CD14-positive monocyte (primary cell): ENCODE results near the gene CTNND2. TPM values are rescaled to one million over a fixed set of nuclear protein-coding genes. Genes with fewer than 3 reads are reported as not detected.

Experiments
- DNase-seq, 3 donors: peaks; one replicate each; pipeline ENCODE4 v3.0.0-alpha.2; 2011 to 2022
- H2AFZ ChIP-seq: 2 replicates; pipeline ENCODE4 v1.6.0; 2012; ENCODE audit warnings: mild to moderate bottlenecking, low read depth, low read length, inconsistent platforms; ENCODE audit not compliant: insufficient read depth, poor library complexity, severe bottlenecking
- H3K27ac ChIP-seq, 2 donors: 1 replicate in 1 of 2; 2 replicates in 1 of 2; pipeline ENCODE4 v1.5.1; 2012 to 2013; ENCODE audit warnings: low read length in 2 of 2, control low read depth in 1 of 2, inconsistent platforms in 1 of 2, low read depth in 1 of 2, mild to moderate bottlenecking in 1 of 2
- H3K27me3 ChIP-seq, 2 donors: one replicate each; pipeline versions ENCODE4 v1.6.0 to v1.6.1; 2011 to 2013; ENCODE audit warnings: low read length in 2 of 2; ENCODE audit not compliant: control insufficient read depth in 2 of 2, insufficient read depth in 2 of 2
- H3K36me3 ChIP-seq, 2 donors: replicated peaks in 1 of 2; 1 replicate in 1 of 2; 2 replicates in 1 of 2; pipeline versions ENCODE4 v1.5.1 to v1.6.1; 2012 to 2013; ENCODE audit warnings: low read length in 2 of 2, control low read depth in 1 of 2, inconsistent platforms in 1 of 2, mild to moderate bottlenecking in 1 of 2; ENCODE audit not compliant: insufficient read depth in 2 of 2, control insufficient read depth in 1 of 2
- H3K4me1 ChIP-seq, 2 donors: 1 replicate in 1 of 2; 2 replicates in 1 of 2; pipeline versions ENCODE4 v1.5.1 to v1.6.1; 2012 to 2013; ENCODE audit warnings: low read length in 2 of 2, control low read depth in 1 of 2, inconsistent platforms in 1 of 2, mild to moderate bottlenecking in 1 of 2, moderate library complexity in 1 of 2; ENCODE audit not compliant: insufficient read depth in 2 of 2, control insufficient read depth in 1 of 2
- H3K4me2 ChIP-seq: replicated peaks from 2 replicates; pipeline ENCODE3; 2012; ENCODE audit warnings: low read length, moderate library complexity, mild to moderate bottlenecking; ENCODE audit not compliant: poor library complexity, severe bottlenecking; ENCODE audit errors: extremely low read depth
- H3K4me3 ChIP-seq, 3 experiments: fragments of 200-600 bp in 1 of 3; sonication (generic) in 1 of 3; replicated peaks in 1 of 3; 1 replicate in 2 of 3; 2 replicates in 1 of 3; pipeline ENCODE4 v1.5.1; 2011 to 2013; ENCODE audit warnings: low read length in 3 of 3, mild to moderate bottlenecking in 3 of 3, control low read depth in 2 of 3, low read depth in 2 of 3, inconsistent platforms in 1 of 3, moderate library complexity in 1 of 3
- H3K79me2 ChIP-seq: 2 replicates; pipeline ENCODE4 v1.6.0; 2012; ENCODE audit warnings: mild to moderate bottlenecking, control low read depth, inconsistent platforms, low read length, moderate library complexity; ENCODE audit not compliant: insufficient read depth
- H3K9ac ChIP-seq: 2 replicates; pipeline ENCODE4 v1.6.0; 2017; ENCODE audit warnings: low read length, mild to moderate bottlenecking; ENCODE audit not compliant: insufficient read depth, poor library complexity, severe bottlenecking
- H3K9me3 ChIP-seq, 2 donors: replicated peaks in 1 of 2; 1 replicate in 1 of 2; 2 replicates in 1 of 2; pipeline versions ENCODE4 v1.5.1 to v1.6.1; 2012 to 2013; ENCODE audit warnings: low read length in 2 of 2, control low read depth in 1 of 2; ENCODE audit not compliant: control insufficient read depth in 1 of 2, insufficient read depth in 1 of 2
- H4K20me1 ChIP-seq: 2 replicates; pipeline ENCODE4 v1.6.0; 2012; ENCODE audit warnings: mild to moderate bottlenecking, low read length, control low read depth, moderate library complexity; ENCODE audit not compliant: insufficient read depth
- H3K27ac Mint-ChIP-seq, 7 donors: one replicate each; pipeline ENCODE4 v1.8.0; 2020; ENCODE audit warnings: mild to moderate bottlenecking in 7 of 7, mixed read lengths in 7 of 7, moderate library complexity in 6 of 7, inconsistent platforms in 2 of 7
- H3K27me3 Mint-ChIP-seq, 3 donors: one replicate each; pipeline ENCODE4 v1.8.0; 2021 to 2022; ENCODE audit warnings: low read depth in 3 of 3, mild to moderate bottlenecking in 3 of 3, mixed read lengths in 3 of 3, moderate library complexity in 3 of 3, inconsistent platforms in 1 of 3
- H3K36me3 Mint-ChIP-seq, 2 donors: one replicate each; pipeline ENCODE4 v1.8.0; 2020; ENCODE audit warnings: mixed read lengths in 2 of 2, inconsistent platforms in 1 of 2, mild to moderate bottlenecking in 1 of 2
- H3K4me1 Mint-ChIP-seq: one replicate; pipeline ENCODE4 v1.8.0; 2020; ENCODE audit warnings: mild to moderate bottlenecking, mixed read lengths
- H3K4me3 Mint-ChIP-seq, 2 donors: one replicate each; pipeline ENCODE4 v1.8.0; 2020; ENCODE audit warnings: mild to moderate bottlenecking in 2 of 2, mixed read lengths in 2 of 2, moderate library complexity in 1 of 2
- H3K9me3 Mint-ChIP-seq, 7 donors: one replicate each; pipeline ENCODE4 v1.8.0; 2020 to 2022; ENCODE audit warnings: mixed read lengths in 7 of 7, mild to moderate bottlenecking in 6 of 7, moderate library complexity in 6 of 7, inconsistent platforms in 2 of 7
- CTCF ChIP-seq: fragments of 200-600 bp; IDR thresholded peaks from one replicate; pipeline ENCODE4 v1.8.0; 2022; ENCODE audit warnings: antibody characterized with exemption, mild to moderate bottlenecking
- WGBS: methylation state at CpG from one replicate; pipeline ENCODE4 v1.1.5; 2013; ENCODE audit warnings: missing lambda C conversion rate; ENCODE audit not compliant: insufficient coverage; 5-methylcytosine and 5-hydroxymethylcytosine counted together
- intact Hi-C, 2 donors: fragments of 100-400 bp; cut with micrococcal nuclease; formaldehyde crosslinking; loops; one replicate each; pipeline versions ENCODE4 v1.15.0 to v1.15.1; 2023
- polyA plus RNA-seq, 3 donors: library from polyadenylated mRNA; depleted of rRNA in 1 of 3; unstranded in 2 of 3; stranded (reverse) in 1 of 3; fragments of 300-500 nt in 2 of 3; fragments of >200 nt in 1 of 3; fragmentation: Illumina TruSeq in 2 of 3; gene quantifications; 1 replicate in 2 of 3; 2 replicates in 1 of 3; pipeline ENCODE4 v1.2.3, GENCODE V29; 2012 to 2021

CTNND2 gene
- polyA plus RNA-seq, 3 donors, result not detected

- H3K9ac ChIP-seq, result no peak overlapping the region
- H3K4me1 Mint-ChIP-seq, result peaks cover 38% of the 10 kb centered on the region
- peaks cover 36 to 38% of the 10 kb centered on the region in 2 donors for H3K4me1 ChIP-seq
- no CpG with 5 or more reads among the region's 3 CpGs for WGBS
- intact Hi-C loops, result no loop called here
- H3K79me2 ChIP-seq, result no peaks in the 10 kb centered on the region
- peaks cover 0 to 11% (median 3%) of the 10 kb centered on the region in 3 donors for H3K27me3 Mint-ChIP-seq
- peak overlapping the region in 1 of 7 donors; percentile 2 for H3K27ac Mint-ChIP-seq
- no peak overlapping the region for H3K4me3 Mint-ChIP-seq
- H3K36me3 ChIP-seq, result no peaks in the 10 kb centered on the region
- no peak overlapping the region for H3K4me3 ChIP-seq
- H4K20me1 ChIP-seq, result no peaks in the 10 kb centered on the region
- peaks cover 0 to 13% of the 10 kb centered on the region in 2 donors for H3K9me3 ChIP-seq
- H3K27ac ChIP-seq, result no peak overlapping the region
- no peak overlapping the region for H3K4me2 ChIP-seq
- no peaks in the 10 kb centered on the region for H3K27me3 ChIP-seq
- no peak for DNase-seq
- H2AFZ ChIP-seq, result no peak overlapping the region
- no peak for TF ChIP-seq CTCF
- no peaks in the 10 kb centered on the region for H3K36me3 Mint-ChIP-seq
- H3K9me3 Mint-ChIP-seq, result peaks cover 0 to 3% (median 0%) of the 10 kb centered on the region in 7 donors
Observed at GRCh38 chr5:11305245-11305644, 599.0 kb downstream of the CTNND2 start.

- no peak overlapping the region for H3K27ac ChIP-seq
- no peak overlapping the region for H2AFZ ChIP-seq
- no peaks in the 10 kb centered on the region for H3K79me2 ChIP-seq
- Mint-ChIP-seq H3K27me3 (peaks cover 0 to 11% (median 3%) of the 10 kb centered on the region in 3 donors), H3K4me1 (peaks cover 38% of the 10 kb centered on the region), H3K36me3 (no peaks in the 10 kb centered on the region), H3K9me3 (peaks cover 0 to 3% (median 0%) of the 10 kb centered on the region in 7 donors), H3K27ac (no peak overlapping the region), H3K4me3 (no peak overlapping the region)
- no peaks in the 10 kb centered on the region for H3K27me3 ChIP-seq
- no peak for TF ChIP-seq CTCF
- H3K36me3 ChIP-seq, result no peaks in the 10 kb centered on the region
- peaks cover 38 to 42% of the 10 kb centered on the region in 2 donors for H3K4me1 ChIP-seq
- intact Hi-C loops, result no loop called here
- H3K4me3 ChIP-seq, result no peak overlapping the region
- H3K4me2 ChIP-seq, result no peak overlapping the region
- no peak overlapping the region for H3K9ac ChIP-seq
- WGBS, result 91% methylated on average over 6 of the region's 7 CpGs
- no peak for DNase-seq
- H4K20me1 ChIP-seq, result no peaks in the 10 kb centered on the region
- H3K9me3 ChIP-seq, result peaks cover 0 to 9% of the 10 kb centered on the region in 2 donors
Observed at GRCh38 chr5:11304641-11305040, 599.6 kb downstream of the CTNND2 start.
